ENCODE data around the gene TMEM128.

Gene TMEM128, protein sequence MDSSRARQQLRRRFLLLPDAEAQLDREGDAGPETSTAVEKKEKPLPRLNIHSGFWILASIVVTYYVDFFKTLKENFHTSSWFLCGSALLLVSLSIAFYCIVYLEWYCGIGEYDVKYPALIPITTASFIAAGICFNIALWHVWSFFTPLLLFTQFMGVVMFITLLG

DNA sequence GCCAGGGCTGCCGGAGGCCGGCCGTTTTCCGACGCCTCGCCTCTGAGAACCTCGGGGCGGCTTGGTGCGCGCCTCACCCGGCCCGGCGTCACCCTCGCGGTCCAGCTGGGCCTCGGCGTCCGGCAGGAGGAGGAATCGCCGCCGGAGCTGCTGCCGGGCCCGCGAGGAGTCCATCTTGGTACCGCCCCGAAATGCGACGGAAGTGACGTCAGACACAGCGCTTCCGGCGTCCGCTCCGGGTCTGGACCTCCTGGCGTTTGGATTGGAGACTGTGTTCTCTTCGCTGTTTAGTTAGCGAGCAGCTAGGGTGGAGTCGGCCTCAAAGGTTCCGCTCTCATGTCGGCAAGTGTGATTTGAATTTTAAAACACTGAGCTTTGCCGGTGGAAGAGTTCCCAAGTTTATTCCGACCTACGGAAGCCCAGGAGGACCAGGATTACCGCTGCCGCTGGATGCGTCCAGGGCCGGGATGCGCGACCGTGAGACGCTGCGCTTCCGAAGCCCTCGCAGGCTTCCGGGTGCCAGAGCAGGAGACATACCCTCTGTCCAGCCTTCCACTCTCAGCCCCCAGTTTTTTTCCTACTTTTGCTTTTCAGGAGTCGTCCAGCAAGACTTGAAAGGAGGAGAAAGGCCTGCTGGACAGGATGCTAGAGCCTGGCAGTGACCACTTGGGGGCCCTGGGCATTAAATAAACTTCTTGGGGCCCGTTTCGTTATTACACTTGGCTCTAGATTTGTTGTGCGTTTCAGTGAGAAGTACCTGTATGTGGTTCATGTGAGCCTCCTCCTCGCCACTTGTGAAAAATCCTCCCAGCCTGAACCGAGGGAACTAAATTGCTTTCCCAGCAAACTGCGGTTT is at the start of gene TMEM128:
TSS of gene TMEM128 (minus strand) at position 195 of the 856 bp plus-strand sequence. CDS start at position 174, 21 bp downstream.
- DNase-seq, result peak; percentile 92 to 98 (median 96)
- intact Hi-C loops (cut with DNase I), result loop anchor here (5.0 kb wide), 1 partner anchor 39 kb away; no protein-coding TSS in a partner anchor

DNA sequence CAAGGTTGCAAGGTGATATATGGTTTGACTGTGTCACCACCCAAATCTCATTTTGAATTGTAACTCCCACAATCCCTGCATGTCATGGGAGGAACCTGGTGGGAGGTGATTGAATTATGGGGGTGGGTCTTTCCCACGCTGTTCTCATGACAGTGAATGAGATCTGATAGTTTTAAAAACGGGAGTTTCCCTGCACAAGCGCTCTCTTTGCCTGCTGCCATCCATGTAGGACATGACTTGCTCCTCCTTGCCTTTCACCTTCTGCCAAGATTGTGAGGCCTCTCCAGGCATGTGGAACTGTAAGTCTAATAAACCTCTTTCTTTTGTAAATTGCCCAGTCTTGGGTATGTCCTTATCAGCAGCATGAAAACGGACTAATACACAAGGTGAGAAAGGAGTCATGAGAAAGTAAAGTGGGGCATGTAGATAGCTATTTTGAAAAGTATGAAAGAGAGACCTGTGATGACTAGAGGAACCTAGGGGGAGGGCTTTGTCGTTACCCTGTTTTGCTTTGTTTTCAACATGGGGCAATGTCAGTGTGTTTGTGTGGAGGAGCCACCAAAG is 48.3 kb upstream of the TMEM128 start:
- DNase-seq, result peak in 10 of 42 donors; percentile 2 to 60 (median 28)
- intact Hi-C loops (cut with DNase I), result no loop called here

DNA sequence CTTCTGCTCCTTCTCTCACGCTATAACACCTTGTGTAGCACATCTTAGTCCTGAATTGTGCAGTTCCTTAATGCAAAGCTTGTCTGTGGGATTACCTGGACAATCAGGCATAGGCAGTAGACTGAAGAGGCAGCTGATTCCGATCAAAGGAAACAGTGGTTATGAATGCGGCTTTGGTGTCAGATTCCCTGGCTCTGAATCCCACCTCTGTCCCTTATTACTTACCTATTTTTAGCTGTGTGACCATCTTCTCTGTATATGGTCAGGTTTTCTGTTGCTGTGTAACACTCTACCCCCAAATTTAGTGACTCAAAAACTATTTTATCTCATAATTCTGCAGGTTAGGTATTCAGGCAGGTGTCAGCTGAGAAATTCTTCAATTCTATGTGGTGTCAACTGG is 45.3 kb upstream of the TMEM128 start:
- intact Hi-C loops (cut with DNase I), result no loop called here
- no peak for DNase-seq

DNA sequence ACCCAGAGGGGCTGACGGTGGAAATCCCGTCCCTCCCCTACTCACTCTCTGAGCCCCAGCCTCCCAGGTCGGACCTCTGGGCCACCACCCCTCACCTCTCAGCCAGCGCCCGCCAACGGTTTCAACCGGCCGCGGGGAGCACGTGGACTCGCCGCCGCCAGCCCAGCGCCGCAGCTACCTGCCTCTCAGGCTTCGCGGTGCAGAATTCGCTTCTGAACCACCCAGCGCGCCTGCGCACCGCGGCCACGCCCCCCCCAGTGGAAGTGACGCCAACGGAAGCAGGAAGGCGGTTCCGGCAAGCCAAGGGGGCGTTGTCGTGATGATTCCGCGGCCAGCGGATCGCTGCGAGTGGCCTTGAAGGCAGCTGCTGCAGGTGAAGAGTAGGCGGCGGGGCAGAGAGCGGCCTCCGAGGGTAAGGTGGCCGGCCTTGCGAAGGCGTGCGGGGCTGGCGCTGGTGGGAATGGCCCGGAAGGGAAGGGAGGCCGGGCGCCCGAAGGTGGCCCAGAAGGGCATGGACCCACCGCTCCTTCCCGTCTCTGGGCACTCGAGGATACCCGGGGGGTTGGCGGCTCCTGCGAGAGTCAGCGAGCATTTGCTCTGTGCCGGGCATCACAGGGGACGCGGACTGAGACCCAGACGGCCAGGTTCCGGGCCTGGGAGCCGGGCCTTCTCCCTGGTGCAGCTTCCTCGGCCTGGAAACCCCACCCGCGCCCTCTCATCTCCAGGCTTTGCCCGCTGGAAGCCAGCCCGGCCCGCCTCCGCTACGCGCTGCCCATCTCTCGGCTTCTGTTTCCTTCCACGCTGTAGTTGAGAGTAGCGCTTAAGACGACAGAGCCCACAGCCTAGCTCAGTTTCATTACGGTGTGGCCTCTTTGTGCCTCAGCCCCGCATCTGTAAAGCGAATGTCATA is 42.2 kb upstream of the TMEM128 start, which contains the start of the genes LYAR and ZBTB49:
TSS of gene LYAR (minus strand) at position 214 of the 910 bp plus-strand sequence. CDS start 6,412 bp downstream, outside the sequence.
TSS of gene ZBTB49 (plus strand) at position 311 of the 910 bp plus-strand sequence. CDS start 9,695 bp downstream, outside the sequence.
- intact Hi-C loops (cut with DNase I), result loop anchor here (5.0 kb wide), 1 partner anchor 43 kb away; the partner anchor contains the start of gene TMEM128
- DNase-seq, result peak; percentile 84 to 97 (median 94)

DNA sequence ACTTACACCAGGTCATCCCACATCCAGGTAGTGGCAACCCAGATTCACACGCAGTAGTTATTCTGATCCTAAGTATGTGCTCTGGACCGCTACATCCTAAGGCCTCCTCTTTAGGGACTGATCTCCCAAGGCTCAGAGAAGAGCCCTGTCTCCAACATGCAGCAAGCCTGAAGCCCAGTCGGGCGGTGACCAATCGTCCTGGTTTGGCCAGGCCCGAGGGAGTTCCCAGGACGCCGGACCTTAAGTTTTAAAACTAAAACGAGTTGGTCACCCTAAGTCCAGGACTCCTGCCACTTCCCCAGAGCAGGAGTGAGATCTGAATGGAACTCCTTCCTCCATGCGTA is 41.5 kb upstream of the TMEM128 start:
- DNase-seq, result peak in 1 of 42 donors; percentile 8
- intact Hi-C loops (cut with DNase I), result loop anchor here (5.0 kb wide), 1 partner anchor 42 kb away; the partner anchor contains the start of gene TMEM128

DNA sequence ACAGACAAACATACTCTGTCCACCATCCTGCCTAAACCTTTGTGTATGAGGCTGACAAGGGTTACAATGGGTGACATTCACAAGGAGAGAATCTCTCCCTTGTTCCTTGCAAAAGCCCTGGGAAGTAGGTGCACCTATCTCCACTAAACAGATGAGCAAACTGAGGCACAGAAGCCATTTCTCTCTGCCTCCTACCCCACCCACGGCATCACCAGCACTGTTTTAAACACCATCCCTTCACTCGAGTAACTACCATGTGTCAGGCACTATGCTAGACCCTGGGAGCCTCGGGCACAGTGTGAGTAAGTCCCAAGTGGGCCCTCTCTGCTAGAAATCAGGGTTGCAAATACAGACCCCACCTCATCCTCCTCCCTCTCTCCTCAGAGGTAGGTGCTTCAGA is 41.0 kb upstream of the TMEM128 start:
- no peak for DNase-seq
- intact Hi-C loops (cut with DNase I), result loop anchor here (5.0 kb wide), 1 partner anchor 42 kb away; the partner anchor contains the start of gene TMEM128

DNA sequence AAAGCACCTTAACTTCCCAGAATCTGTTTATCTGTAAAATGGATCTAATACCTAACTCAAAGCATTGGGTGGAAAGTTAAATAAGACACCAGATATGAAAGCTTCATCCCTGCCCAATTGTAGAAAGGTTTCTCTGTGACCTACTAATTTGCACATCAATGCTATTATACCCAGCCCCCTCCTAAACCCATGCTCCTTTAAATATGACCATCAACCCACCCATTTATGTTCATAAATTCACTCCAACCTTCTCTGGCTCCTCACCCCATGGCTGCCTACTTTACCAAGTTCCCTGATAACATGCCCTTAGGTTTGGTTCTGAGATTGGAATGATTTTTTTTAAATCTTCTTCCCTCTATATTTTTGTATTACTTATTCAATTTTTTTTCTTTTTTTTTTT is 40.1 kb upstream of the TMEM128 start:
- intact Hi-C loops (cut with DNase I), result loop anchor here (5.0 kb wide), 1 partner anchor 41 kb away; the partner anchor contains the start of gene TMEM128
- no peak for DNase-seq

DNA sequence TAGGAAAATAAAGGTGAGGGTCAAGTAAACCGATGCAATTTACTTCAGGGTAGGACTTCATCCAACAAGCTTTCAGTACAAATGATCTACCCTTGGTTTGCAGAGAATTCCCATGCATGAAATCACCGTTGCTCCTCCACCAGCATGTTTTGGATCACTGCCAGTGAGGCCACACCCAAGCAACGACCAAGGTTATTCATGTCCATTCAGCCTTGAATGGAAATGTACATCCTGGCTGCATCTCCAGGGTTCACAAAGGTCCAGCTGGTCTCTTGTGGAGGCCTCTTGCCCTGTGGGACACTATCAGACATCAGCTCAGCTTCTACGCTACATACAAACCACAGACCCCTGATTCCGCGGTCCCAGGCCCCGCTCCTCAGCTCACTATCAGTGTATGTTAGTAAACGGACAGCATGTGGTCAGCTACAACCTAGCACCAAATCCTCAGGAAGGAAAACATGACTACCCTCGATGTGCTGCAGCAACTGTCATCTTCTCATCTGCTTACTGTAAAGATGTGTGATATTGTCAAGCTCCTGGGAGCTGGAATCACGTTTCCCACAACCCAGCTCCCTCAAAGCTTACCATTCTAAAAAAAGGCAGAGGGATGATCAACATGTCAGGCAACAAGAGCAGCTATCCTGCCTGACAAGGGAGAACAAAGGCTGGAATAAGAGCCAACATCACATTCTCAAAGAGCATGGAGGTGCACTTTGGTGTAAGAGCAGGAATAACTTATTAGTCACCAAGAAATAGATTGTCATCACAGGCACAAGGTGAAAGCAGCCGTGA is 37.0 kb upstream of the TMEM128 start:
- intact Hi-C loops (cut with DNase I), result loop anchor here (5.0 kb wide), 1 partner anchor 38 kb away; the partner anchor contains the start of gene TMEM128
- DNase-seq, result peak in 1 of 42 donors; percentile 4

DNA sequence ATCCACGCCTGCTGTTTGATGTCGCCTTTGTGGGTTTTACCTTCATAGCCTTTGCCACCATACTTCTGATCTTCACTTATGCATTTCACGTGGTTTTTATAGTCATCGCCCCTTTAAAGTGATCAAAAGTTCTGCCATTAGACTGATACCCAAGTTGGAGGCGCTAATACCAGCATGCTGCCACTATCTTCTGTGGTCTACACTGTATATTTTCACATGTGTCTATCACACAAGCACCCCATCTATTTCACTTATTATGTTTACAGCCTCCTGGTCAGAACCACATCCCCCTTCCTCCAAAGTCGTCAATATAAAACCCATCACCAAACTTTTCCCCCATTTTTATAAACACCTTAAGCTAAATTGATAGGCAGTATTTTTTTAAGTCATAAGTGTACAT is 33.8 kb upstream of the TMEM128 start:
- no peak for DNase-seq

DNA sequence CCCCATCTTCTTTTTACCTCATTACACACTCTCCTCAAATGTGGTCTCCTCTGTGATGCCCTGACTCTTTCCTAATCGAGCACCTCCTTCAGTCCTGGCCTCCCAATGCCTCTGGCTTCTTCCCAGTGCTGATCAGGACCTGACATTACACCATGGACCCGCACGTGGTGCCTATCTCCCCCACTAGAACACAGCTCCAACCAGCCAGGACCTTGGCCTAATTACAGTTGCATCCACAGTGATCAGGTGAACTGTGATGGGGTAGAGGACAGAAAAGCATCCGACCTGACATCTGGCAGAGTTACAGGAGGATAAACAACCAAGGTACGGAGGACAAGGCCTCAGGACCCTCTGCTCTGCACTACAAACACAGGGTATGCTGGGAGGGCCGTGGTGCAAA is 29.5 kb upstream of the TMEM128 start:
- DNase-seq, result no peak
- intact Hi-C loops (cut with DNase I), result no loop called here

More for the DNA sequence above, 33.8 kb upstream of the TMEM128 start:
- intact Hi-C loops (cut with DNase I), result no loop called here

DNA sequence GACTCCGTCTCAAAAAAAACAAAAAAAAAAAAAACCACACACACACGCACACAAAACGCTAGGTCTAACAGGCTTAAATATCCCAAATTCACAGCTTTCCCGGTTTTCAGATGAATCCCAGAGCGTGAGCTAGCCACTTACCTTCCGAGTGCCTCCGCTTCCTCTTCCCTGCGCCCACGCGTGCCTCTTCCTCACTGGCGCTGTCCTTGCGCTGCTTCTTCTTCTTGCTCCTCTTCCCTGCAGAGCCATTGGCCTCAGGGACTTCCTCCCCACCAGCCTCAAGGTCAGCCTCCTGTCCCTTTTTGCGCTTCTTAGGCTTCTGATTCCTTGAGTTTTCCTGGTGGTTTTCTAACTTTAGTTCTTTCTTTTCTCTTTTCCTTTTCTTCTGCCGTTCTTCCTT is 26.2 kb upstream of the TMEM128 start:
- intact Hi-C loops (cut with DNase I), result no loop called here
- no peak for DNase-seq

DNA sequence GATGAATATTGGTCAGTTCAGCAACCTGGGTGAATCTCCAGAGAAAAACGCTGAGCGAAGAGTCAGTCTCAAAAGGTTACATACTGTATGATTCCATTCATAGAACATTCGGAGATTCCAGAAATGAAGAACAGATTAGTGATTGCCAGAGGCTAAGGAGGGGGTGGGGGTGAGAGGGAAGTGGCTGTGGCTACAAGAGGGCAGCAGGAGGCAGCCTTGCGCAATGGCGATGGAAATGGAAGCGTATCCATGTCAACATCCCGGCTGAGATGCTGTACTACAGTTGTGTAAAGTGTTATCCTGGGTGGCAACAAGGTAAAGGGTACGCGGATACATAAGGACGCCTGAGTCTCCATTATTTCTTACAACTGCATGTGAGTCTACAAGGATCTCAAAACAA is 23.9 kb upstream of the TMEM128 start:
- no peak for DNase-seq
- intact Hi-C loops (cut with DNase I), result no loop called here

DNA sequence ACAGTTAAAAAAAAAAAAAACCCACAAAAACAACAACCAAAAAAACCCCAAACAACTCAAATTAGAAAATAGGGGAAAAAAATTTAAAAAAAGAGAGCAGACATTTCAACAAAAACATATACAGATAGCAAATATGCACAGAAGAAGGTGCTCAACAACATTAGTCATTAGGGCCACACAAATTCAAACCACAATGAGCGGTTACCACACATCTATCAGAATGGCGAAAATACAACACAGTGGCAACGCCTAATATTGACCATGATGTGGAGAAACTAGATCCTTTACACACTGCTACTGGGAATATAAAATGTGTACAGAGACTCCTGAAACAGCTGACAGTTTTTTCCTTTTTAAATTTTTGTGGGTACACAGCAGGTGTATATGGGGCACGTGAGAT is 22.5 kb upstream of the TMEM128 start:
- intact Hi-C loops (cut with DNase I), result no loop called here
- DNase-seq, result no peak

DNA sequence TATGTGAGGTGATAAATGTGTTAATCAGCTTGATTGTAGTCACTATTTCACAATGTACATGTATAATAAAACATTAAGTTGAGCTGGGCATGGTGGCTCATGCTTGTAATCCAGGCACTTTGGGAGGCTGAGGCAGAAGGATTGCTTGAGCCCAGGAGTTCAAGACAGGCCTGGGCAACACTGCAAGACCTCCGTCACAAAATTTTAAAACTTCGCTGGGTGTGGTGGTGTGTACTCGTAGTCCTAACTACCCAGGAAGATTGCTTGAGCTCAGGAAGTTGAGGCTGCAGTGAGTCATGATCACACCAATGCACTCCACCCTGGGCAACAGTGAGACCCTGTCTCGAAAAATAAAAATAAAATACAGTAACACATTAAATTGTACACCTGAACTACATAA is 21.8 kb upstream of the TMEM128 start:
- no peak for DNase-seq
- intact Hi-C loops (cut with DNase I), result no loop called here

DNA sequence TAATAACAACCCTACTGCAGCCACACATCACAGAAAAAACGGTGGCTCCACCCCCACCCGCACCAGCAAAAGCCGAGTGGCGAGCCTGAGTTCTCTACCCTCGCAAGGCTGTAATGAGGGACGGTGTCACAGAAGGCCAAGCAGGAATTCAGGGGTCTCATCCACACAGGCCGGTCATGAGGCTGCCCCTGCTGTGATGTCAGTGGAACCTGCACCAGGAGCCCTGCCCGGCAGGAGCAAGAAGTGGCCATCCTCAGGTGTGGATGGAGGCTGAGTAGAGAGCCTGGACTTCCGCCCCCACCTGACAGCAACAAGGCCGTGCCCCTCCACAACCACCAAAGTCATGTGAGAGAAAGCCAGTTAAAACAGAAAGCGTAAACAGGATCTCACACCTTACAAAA is 21.3 kb upstream of the TMEM128 start:
- no peak for DNase-seq
- intact Hi-C loops (cut with DNase I), result no loop called here

DNA sequence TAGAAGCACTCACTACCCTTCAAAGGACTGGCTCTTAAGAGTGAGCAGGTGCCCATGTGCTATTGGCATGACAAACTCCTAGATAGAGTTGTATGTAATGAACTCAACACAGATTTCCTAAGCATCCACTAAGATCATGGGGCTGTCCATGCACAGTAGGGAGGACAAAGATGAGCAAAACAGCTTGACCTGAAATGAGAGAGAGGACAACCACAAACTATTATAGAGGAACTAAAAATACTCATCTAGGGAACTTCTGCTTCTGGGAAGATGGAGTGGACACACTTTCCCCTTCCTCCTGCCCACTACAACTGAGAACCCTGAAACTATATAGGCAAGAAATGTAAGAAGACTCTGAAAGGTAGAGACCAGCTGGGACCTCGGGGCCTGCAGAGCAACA is 20.8 kb upstream of the TMEM128 start:
- DNase-seq, result no peak
- intact Hi-C loops (cut with DNase I), result no loop called here

DNA sequence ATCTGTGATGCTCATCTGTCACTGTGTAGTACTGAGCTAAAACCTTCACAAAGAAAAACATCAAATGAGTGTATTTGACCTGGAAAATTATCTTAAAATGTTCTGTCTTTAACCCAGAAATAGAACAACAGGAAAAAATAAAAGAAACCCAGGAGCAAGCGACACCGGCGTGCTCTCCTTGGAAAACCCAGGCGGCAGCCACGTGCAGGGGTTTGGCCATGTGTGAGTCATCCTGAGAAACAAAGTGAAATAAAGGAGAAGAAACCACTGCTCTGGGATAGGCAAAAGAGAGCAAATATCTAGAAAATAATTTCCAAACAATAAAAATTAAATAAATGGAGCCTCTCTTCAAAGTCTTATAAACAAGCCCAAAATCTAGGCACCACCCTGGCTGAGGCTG is 20.0 kb upstream of the TMEM128 start:
- DNase-seq, result peak in 1 of 42 donors; percentile 36
- intact Hi-C loops (cut with DNase I), result no loop called here

DNA sequence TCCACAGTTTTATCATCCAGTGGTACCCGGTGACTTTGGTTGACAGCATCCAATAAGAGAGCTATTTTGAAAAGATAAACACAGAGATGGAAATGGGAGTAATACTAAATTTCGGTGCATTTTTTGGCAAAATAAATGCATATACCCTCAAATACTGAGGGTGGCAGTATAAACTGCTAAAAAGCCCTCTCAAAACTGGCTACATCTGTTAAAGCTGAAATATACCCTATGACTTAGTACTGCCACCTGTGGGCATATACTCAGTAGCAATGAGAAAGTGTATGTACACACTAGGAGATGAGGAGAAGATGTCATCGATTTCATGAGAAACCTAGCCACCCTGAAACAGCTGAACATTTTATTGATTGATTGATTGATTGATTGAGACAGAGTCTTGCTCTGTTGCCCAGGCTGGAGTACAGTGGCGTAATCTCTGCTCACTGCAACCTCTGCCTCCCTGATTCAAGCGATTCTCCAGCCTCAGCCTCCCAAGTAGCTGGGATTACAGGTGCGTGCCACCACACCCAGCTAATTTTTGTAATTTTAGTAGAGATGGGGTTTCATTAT is 12.2 kb upstream of the TMEM128 start:
- DNase-seq, result no peak
- intact Hi-C loops (cut with DNase I), result no loop called here
